ENCODE data around the gene ST6GAL1.
"Not testable (repeated sequence)": the region's sequence is repeated elsewhere in the genome, so short reads cannot be mapped to it uniquely, and the experiment has no call there.

The ST6GAL1 gene

DNA sequence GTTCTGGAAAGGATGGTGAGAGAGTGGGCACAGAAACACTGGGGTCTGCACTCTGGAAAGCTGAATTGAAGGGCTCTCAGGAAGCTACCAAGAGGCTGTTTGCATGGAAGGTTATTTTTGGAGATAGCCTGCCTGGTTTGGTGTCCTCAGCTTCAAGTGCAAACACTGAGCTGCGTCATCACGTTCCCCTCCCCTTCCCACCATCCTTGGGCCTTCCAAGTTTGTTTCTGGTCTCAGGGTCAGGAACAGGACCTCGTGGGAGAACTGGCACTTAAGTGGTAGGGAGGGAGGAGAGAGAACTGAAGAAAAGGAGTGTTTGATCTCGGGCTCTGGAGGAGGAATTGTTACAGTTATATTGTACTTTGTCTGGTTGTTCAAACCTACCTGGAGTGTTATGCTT, 10.6 kb downstream of the ST6GAL1 start:
- no peak for DNase-seq (ENCODE audit: low read depth in 2 of 2)

DNA sequence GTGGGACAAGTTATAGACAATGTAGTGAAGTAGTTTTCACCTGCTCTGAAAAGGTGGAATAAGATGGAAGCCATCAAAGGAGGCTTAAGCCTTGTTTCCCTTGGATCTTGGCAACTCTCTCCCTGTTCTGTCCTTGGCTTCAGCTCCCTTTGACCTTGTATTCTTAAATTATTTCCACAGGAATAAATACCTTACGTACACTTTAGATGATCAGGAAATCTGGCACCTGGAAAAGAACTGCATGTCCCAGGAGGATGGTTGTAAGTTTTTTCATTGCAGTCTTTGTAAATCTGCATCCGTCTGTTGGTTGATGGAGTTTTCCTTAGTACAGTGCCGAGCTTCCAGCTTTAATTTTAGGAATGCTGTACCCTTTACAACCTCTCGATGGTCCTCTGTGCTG, 11.8 kb downstream of the ST6GAL1 start:
- no peak for DNase-seq (ENCODE audit: low read depth in 2 of 2)

DNA sequence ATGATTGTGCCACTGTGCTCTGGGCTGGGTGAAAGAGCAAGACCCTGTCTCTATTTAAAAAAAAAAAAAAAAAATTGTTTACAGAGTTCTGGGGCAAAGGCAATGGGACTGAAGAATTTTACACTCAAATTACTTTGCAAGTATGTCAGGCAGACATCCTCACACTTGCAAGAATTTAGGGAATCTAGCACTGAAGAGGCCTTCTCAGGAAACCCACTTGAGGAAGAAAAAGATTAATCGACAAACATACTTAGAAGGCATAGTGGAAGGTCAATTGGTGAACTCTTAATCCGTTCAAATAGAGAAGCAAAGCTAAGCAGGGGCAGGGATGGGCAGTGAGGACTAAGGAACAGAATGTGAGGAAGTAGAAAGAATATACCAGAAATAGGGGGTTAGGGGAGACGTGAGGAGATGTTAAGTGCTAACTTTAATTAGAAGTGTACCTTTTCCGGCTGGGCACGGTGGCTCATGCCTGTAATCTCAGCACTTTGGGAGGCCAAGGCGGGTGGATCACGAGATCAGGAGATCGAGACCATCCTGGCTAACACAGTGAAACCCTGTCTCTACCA, 15.0 kb downstream of the ST6GAL1 start:
- no peak for DNase-seq (ENCODE audit: low read depth in 2 of 2)

DNA sequence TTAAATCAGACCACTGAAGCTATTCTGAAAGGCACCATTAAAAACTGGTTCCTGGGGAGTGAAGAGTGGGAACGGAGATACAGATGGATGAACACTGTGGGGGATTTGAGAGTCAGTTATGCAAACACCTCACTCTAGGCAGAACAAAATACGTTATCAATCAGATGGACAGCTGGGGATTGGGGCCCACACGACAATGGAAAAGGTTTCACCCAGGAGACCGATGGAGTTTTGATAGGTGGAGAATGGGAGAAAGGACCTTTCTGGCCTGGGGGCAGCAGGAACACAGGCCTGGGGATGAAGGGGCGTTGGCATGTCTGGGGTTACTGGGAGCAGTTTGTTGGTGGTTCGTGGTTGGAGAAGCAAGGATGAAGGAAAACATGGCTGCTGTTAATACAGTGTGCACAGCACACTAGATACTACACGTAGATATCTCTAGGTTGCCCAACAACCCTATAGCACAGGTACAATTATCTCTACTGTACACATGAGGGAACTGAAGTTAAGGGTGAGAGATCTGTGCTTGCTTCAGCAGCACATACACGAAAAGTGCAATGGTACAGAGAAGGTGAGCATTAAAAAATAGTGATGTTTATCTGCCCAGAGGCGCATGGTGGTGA, 16.5 kb downstream of the ST6GAL1 start:
- DNase-seq (ENCODE audit: low read depth in 2 of 2): no peak

DNA sequence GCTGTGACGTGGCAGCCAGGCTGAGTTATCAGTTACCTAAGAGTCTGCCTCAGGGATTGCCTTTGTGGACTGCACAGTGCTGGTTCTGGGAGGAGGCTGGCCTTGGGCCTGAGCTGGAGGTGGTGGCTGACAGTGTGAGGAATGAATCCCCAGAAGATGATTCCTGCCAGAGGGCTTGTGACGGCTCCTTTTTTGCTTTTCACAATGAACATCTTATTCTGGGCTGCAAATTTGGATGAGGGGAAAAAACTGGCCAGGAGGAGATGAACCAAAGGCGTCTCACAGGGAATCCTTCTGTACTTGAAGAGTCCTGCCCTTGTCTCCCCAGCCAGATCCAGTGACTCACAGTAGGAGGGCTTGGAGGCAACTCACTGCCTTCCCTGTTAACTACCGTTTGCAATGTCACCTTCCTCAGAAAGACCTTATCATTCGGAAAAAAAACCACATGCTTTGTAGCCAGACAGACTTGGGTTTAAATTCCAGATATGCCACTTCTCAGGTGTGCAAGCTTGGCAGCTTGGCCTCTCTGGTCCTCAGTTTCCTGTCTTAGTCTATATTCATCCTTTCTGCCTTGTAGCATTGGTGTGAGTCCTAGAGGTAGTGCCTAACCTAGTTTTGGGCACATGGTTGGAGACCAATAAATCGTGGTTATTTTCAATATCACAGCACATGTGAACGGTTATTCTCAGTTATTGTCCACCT, 19.1 kb downstream of the ST6GAL1 start:
- DNase-seq (ENCODE audit: low read depth in 2 of 2): no peak

DNA sequence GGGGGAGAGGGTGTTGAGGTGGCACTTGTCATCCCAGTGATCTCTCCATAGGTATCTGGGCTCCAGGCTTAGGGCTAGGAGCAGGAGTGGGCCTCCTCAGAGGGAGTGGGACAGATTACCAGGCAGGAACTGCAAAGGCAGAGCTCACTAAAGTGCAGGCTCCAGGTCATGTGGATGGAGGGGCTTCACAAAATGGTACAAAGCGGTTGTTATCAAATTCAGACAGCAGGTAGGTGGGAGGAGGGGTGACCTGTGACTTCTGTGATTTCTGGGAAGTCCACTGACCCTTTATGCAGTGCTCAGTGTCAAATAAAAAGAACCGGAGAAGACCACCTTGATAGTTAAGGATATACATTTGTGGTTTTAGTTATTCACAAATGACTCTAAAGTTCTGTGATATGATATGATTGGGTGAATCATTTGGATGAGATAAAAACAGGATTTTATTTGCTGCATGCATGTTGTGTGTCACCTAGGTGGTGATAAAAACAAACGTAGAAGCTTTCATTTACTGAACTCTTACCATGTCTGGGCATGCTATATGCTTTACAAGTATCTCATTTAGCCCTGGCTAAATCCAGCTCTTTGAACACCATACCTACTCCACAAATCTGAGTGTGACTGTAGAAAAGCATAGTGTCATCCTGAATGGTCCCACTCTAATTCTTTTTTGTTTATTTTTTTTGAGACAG, 20.2 kb downstream of the ST6GAL1 start:
- DNase-seq (ENCODE audit: low read depth in 2 of 2): no peak

DNA sequence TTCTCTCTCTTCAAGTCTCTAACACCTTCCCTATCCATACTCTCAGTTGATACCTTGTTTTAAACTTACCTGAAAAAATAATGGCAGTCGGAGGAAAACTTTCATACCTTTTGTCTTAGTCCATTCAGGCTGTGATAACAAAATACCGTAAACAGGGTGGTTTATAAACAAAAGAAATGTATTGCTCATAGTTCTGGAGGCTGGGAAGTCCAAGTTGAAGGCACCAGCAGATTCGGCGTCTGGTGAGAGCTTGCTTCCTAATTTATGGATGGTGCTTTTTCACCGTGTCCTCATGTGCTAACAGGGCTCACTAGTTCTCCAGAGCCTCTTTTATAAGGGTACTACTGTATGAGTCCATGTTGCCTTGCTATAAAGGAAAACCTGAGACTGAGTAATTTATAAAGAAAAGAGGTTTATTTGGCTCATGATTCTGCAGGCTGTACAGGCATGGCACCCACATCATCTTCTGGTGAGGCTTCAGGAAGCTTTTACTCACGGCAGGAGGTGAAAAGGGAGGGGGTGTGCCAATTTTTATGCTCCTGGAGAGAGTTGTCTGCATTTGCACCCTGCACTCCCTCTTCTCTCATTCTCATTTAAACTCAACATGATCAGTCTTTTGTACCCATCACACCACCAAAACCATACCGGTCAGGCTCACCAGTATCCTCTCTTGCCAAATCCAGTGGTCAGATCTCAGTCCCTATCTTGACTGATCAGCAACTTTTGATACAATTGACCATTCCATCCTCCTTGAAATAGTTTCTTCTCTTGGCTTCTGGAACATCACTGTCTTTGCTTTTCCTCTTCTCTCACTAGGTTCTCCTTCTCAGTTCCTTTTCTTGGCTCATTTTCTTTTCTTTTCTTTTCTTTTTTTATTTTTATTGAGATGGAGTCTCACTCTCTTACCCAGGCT, 21.6 kb downstream of the ST6GAL1 start:
- no peak for DNase-seq (ENCODE audit: low read depth in 2 of 2)

DNA sequence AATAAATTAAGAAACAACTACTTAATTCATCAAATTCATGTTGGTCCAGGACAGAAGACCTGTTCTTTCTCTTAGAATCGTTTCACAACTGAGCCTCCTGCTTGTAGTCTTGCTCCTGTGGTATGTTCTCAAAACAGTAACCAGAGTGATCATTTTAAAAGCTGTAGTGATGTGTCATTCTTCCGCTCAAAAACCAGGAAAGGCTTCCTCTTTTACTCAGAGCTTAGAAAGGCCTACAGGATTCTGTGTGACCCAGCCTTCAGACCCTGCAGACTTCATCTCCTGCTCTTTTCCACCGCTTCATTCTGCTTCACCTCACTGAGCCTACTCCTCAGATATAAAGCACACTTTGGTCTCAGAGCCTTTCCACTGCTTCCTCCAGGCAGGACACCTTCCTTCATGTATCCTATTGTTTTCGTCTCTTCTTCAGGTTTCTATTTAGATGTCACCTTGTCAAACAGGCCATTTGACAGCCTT, 22.7 kb downstream of the ST6GAL1 start:
- no peak for DNase-seq (ENCODE audit: low read depth in 2 of 2)

DNA sequence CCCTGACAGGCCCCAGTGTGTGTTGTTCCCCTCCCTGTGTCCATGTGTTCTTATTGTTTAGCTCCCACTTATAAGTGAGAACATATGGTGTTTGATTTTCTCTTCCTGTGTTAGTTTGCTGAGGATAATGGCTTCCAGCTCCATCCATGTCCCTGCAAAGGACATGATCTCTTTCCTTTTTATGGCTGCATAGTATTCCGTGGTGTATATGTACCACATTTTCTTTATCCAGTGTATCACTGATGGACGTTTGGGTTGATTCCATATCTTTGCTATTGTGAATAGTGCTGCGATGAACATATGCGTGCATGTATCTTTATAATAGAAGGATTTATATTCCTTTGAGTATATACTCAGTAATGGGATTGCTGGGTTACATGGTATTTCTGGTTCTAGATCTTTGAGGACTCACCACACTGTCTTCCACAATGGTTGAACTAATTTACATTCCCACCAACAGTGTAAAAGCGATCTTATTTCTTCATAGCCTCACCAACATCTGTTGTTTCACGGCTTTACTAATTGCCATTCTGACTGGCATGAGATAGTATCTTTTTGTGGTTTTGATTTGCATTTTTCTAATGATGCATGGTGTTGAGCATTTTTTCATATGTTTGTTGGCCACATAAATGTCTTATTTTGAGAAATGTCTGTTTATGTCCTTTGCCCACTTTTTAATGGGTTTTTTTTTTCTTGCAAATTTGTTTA, 23.8 kb downstream of the ST6GAL1 start:
- not testable (repeated sequence) for DNase-seq (ENCODE audit: low read depth in 2 of 2)

DNA sequence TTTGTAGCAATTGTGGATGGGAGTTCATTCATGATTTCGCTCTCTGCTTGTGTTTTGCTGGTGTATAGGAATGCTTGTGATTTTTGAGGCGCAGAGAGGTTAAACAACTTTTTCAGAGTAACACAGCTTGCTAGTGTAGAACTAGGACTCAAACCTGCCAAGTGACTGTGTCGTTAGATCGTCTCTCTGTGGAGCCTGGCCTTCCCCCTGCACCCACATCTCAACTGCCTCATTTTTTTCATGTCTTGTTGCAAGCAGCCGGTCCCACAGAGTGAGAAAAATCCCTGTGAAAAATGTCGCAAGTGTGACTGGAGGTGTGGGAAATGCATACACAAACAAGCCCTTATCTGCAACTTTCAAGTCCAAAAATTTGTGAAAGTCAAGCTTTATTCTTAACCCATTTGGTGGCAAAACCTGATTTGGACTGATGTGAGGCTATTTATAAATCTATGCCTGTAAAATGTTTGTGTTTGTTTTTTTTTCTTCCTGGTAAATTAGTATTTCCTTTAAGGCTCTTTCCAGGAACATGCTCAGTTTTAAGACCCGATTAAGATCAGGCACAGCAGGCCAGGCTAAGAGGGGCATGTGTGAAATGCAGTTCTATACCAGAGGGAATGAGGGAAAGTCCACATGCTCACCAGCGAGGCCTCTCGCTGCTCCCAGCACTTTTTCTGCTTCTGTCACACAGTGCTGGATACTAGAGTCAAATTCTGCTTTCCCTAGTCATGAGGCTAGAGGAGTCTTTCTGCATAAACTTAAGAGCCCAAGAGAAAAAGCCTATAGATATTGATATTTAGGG, 25.8 kb downstream of the ST6GAL1 start:
- DNase-seq (ENCODE audit: low read depth in 2 of 2): no peak

DNA sequence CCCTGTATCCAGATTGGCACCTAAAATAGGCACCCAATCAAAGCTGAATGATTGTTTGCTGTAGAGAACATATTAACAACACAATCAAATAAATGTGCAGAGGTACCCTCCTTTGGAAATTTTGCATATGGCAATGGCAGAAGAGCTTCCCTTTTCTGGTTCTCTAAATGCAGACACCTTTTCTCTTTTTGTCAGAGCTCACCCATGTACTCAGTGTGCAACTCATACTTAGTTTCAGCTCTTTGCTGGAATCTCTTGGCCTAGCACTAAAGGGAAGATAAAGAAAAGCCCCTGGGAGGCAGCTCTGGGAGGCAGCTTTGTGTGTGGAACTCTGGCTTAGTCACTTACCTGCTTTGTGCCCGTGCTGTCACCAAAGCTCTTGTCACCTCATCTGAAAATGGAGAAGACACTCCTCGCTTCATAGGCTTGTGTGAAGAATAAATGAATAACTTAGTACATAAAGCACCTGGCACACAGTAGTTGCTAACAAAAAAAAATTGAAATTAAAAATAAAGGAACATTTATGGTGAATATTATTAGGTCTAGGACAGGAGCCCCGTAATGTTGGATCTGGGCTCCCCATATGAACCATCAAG, 28.8 kb downstream of the ST6GAL1 start:
- DNase-seq (ENCODE audit: low read depth in 2 of 2): no peak

DNA sequence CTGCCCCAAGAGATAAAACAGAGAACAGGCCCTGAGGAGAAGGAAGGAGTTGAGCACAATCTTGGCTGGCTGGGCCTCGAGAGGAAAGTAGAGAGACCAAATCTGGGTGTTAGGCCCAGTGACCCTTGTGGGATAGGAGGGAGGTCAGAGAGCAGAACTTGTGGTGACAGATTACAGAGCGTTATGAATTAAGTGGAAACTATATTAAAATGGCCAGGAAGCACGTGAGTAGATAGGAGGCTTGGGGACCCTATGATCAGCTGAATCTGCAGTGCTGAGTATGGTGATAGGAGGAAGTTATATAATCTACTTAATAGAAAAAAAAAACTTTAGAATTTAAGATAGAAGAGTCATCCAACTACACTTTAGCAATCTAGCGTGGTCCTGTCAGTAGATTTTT, 30.0 kb downstream of the ST6GAL1 start:
- no peak for DNase-seq (ENCODE audit: low read depth in 2 of 2)

DNA sequence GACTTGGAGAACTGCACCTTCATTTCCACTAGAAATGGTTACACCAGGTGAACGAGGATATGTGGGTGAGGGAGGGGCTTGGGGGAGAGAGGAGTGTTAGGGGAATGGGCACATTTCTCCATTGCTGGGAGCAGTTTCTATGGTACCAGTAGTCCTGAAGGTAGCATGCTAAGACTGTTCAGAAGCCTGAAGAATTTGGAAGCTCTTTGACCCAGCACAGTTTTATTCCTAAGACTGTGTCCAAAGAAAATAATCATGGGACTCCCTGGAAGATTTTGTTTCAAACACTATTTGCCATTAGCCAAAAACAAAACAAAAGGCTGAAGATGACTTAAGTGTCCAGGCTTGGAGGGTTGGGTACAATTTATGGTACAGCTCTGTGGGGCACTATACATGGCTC, 32.1 kb downstream of the ST6GAL1 start:
- DNase-seq (ENCODE audit: low read depth in 2 of 2): no peak

DNA sequence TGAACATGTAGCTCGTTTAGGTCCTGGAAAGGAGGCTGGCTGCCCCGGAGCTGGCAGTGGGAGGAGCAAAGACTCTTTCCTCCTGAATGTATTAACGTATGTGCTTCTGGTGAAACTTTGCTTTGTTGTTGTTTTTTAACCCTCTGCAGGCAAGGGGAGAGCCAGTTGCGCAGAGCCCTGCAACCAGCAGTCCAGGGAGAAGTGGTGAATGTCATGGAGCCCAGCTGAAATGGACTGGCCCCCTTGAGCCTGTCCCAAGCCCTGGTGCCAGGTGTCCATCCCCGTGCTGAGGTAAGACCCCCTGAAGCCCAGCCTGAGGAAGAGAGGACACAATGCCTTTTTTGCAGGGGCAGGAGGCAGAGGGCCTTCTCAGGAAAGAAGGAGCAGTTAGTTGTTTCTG, 33.3 kb downstream of the ST6GAL1 start:
- DNase-seq (ENCODE audit: low read depth in 2 of 2): no peak

DNA sequence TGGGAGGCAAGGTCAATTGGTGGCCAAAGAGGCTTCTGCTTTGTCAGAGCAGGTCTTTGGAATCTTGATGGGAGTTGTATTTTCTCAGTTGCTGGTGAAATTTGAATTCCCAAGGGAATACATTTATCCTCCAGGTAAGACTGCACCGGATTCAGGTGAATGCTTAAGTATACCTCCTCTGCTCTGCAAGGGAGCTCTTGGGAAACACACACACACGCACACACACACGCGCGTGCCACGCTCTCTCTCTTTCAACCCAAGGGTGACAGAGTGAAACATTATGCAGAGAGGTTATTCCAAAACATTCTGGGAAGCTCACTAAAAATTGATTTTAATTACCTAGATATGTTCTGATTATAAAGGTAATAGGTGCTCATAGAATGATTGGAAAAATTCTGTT, 33.7 kb downstream of the ST6GAL1 start:
- DNase-seq (ENCODE audit: low read depth in 2 of 2): no peak

DNA sequence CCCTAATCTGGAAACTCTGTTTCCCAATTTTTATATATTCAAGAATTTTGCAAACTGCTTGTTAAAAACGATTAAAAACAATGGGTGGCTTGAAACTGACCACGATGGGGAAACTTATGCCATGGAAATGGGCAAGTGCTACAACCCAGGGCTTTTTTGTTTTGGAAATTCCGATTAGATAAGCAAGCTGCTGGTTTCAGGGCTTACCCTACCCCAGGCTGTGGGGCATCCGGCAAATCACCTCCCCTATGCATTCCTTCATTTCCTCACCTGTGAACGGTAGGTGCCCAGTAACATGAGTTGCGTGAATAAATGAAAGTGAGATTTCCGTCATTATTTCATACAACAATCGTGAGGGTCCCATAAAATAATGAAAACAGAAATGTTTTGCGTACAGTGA, 34.3 kb downstream of the ST6GAL1 start:
- DNase-seq (ENCODE audit: low read depth in 2 of 2): no peak

DNA sequence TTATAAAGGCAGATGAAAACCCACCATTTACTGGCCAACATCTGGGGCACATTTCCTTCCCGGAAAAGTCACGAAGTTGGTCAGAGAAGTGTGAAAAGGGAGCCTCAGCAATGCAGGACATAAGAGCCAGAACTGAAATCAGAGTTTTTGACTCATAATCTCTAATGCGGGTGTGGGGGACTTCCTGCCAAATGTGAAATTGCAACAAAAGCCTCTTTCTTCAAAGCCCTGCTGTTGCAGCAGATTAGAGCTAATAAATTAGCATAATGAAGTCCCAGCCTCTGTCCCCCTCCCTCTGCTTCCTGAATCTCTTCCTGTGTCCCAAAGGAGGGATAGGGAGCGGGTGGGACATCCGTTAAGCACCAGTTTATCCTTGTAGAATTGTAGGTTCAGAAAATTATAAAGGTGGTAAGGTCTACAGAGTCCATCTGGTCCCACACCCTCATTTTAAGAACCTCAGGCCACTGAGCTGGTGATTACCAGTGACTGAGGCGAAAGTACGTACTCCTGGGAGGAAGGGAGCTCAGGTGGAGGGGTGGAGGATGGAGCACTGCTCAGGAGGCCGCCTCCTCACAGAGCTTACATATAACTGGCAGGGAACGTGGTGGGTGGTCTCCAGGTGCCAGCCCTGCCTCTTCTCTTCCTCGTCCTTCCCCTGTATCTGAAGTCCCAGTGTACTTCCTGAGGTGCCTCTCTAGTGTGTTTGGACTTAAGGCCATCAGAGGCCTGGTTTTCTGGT, 35.0 kb downstream of the ST6GAL1 start:
- no peak for DNase-seq (ENCODE audit: low read depth in 2 of 2)

DNA sequence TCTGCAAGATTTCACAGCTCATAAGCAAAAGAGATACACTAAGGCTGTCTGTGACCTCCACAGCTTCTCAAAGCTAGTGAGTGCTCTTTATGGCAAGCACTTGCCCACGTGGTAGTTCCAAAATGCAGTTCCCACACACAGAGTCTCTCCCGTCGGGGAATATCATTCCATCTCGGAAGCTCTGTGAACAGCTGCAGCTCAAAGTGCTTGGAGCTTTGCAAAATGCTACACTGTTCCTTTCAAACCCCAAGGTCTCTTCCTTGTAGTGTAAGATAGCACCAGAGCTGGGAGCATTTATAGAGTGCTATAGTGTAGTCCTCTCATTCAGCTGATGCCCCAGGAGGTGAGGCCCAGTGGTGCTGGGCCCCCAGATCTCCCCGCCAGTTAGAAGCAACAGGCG, 36.1 kb downstream of the ST6GAL1 start:
- DNase-seq (ENCODE audit: low read depth in 2 of 2): no peak

DNA sequence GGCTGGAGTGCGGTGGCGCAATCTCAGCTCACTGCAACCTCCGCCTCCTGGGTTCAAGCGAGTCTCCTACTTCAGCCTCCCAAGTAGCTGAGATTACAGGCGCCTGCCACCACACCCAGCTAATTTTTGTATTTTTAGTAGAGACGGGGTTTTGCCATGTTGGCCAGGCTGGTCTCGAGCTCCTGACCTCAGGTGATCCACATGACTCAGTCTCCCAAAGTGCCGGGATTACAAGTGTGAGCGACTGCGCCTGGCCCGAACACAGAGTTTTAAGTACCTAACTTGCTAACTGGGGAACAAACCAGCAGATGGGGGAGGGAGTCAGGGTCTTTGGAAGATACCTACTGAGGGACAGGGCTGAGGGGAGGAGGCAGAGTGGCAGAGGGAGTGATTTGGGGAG, 36.9 kb downstream of the ST6GAL1 start:
- DNase-seq (ENCODE audit: low read depth in 2 of 2): not testable (repeated sequence)

Data from activated CD4-positive, alpha-beta T cell treated with anti-CD3 and anti-CD28 coated beads for 24 hours (primary cell).